ENCODE measurements around the gene TPPP3. TPM values are rescaled to one million over a fixed set of nuclear protein-coding genes. Genes with fewer than 3 reads are reported as not detected.

TPPP3 gene
- total and polyA plus RNA-seq, 2 donors (not counting 1 experiment from before 2014, with no cell fraction given) = 0.31 TPM; not detected in 1

DNA sequence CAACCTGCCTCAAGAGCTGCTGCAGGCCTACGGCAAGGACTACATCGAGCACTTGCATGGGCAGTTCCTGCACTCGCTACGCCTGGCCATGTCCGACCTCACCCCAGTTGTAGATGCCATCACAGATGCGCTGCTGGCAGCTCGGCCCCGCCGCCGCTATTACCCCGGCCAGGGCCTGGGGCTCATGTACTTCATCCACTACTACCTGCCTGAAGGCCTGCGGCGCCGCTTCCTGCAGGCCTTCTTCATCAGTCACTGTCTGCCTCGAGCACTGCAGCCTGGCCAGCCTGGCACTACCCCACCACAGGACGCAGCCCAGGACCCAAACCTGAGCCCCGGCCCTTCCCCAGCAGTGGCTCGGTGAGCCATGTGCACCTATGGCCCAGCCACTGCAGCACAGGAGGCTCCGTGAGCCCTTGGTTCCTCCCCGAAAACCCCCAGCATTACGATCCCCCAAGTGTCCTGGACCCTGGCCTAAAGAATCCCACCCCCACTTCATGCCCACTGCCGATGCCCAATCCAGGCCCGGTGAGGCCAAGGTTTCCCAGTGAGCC lies 43.4 kb upstream of the TPPP3 start:
- CTCF ChIA-PET = no interaction called here
- Histone ChIP-seq H3K27me3 (replicated peaks in 1 of 4; ENCODE audit: control extremely low read depth in 1 of 4, control insufficient read depth in 3 of 4, insufficient read depth in 4 of 4, low read length in 3 of 4) (peaks cover 0 to 3% (median under 1%) of the 10 kb centered on the region in 4 experiments), H3K79me2 (ENCODE audit: control insufficient read depth, insufficient read depth, low read length) (no peaks in the 10 kb centered on the region), H3K27ac (ENCODE audit: low read length in 2 of 2) (no peak overlapping the region), H4K20me1 (ENCODE audit: control insufficient read depth, insufficient read depth, low read length, poor library complexity, severe bottlenecking) (peaks cover 4% of the 10 kb centered on the region), H3K4me1 (ENCODE audit: control insufficient read depth in 2 of 2, insufficient read depth in 2 of 2, low read length in 2 of 2) (peaks cover 13 to 21% of the 10 kb centered on the region in 2 donors), H3K4me2 (replicated peaks; ENCODE audit: low read depth, low read length, poor library complexity, severe bottlenecking) (no peak overlapping the region), H3K9ac (ENCODE audit: low read length) (no peak overlapping the region), H3K4me3 (ENCODE audit: control extremely low read depth in 1 of 5, extremely low read depth in 1 of 5, insufficient read depth in 1 of 5, low read depth in 2 of 5, low read length in 4 of 5) (no peak overlapping the region), H3K36me3 (replicated peaks in 1 of 2; ENCODE audit: control extremely low read depth in 1 of 2, control insufficient read depth in 1 of 2, extremely low read depth in 1 of 2, insufficient read depth in 2 of 2, low read length in 1 of 2) (peaks cover 0 to 37% of the 10 kb centered on the region in 2 experiments), H3K9me3 (ENCODE audit: control extremely low read depth in 1 of 3, control insufficient read depth in 2 of 3, insufficient read depth in 1 of 3, low read length in 2 of 3) (no peaks in the 10 kb centered on the region), H2AFZ (ENCODE audit: insufficient read depth, low read depth, low read length, poor library complexity, severe bottlenecking) (no peak overlapping the region)
- peaks cover 30% of the 10 kb centered on the region for H3K4me1 Mint-ChIP-seq
- peaks cover 6% of the 10 kb centered on the region for H3K27me3 Mint-ChIP-seq
- no peaks in the 10 kb centered on the region for H3K9me3 Mint-ChIP-seq (ENCODE audit: insufficient read depth)
- 98% methylated on average over 23 of the region's 23 CpGs for WGBS (ENCODE audit: insufficient coverage)
- H3K27ac Mint-ChIP-seq = peak overlapping the region; percentile 15
- no peak for TF ChIP-seq EZH2 (IDR thresholded peaks at IDR 0.05; ENCODE audit: borderline replicate concordance, insufficient read depth, low read depth, low read length, poor library complexity, severe bottlenecking)
- TF ChIP-seq, protein P1, sequence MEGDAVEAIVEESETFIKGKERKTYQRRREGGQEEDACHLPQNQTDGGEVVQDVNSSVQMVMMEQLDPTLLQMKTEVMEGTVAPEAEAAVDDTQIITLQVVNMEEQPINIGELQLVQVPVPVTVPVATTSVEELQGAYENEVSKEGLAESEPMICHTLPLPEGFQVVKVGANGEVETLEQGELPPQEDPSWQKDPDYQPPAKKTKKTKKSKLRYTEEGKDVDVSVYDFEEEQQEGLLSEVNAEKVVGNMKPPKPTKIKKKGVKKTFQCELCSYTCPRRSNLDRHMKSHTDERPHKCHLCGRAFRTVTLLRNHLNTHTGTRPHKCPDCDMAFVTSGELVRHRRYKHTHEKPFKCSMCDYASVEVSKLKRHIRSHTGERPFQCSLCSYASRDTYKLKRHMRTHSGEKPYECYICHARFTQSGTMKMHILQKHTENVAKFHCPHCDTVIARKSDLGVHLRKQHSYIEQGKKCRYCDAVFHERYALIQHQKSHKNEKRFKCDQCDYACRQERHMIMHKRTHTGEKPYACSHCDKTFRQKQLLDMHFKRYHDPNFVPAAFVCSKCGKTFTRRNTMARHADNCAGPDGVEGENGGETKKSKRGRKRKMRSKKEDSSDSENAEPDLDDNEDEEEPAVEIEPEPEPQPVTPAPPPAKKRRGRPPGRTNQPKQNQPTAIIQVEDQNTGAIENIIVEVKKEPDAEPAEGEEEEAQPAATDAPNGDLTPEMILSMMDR (IDR thresholded peaks at IDR 0.05) = no peak
- no peak for ATAC-seq (ENCODE audit: low read depth)
- intact Hi-C loops (cut with micrococcal nuclease) = no loop called here
- no peak overlapping the region for H3K4me3 Mint-ChIP-seq
- DNase-seq = no peak
- POLR2A ChIA-PET = interaction anchor here (0.6 kb wide), 1 partner anchor 501 kb away, joined by 5 read pairs; no protein-coding TSS in a partner anchor

DNA sequence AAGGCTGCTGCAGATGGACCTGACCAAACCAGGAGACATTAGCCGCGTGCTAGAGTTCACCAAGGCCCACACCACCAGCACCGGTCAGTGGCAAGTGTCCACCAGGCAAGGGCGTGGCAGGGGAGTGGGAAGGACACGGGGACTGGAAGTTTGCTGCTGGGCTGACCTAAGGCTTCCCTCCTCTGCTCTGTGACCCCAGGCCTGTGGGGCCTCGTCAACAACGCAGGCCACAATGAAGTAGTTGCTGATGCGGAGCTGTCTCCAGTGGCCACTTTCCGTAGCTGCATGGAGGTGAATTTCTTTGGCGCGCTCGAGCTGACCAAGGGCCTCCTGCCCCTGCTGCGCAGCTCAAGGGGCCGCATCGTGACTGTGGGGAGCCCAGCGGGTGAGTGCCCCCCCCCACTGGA lies 42.5 kb upstream of the TPPP3 start:
- Mint-ChIP-seq H3K9me3 (ENCODE audit: insufficient read depth) (no peaks in the 10 kb centered on the region), H3K4me3 (no peak overlapping the region), H3K27ac (peak overlapping the region; percentile 53), H3K4me1 (peaks cover 34% of the 10 kb centered on the region), H3K27me3 (peaks cover 9% of the 10 kb centered on the region)
- Histone ChIP-seq H3K79me2 (ENCODE audit: control insufficient read depth, insufficient read depth, low read length) (no peaks in the 10 kb centered on the region), H3K27ac (ENCODE audit: low read length in 2 of 2) (no peak overlapping the region), H2AFZ (ENCODE audit: insufficient read depth, low read depth, low read length, poor library complexity, severe bottlenecking) (no peak overlapping the region), H3K9ac (ENCODE audit: low read length) (no peak overlapping the region), H3K27me3 (replicated peaks in 1 of 4; ENCODE audit: control extremely low read depth in 1 of 4, control insufficient read depth in 3 of 4, insufficient read depth in 4 of 4, low read length in 3 of 4) (peaks cover 0 to 7% (median 3%) of the 10 kb centered on the region in 4 experiments), H3K9me3 (ENCODE audit: control extremely low read depth in 1 of 3, control insufficient read depth in 2 of 3, insufficient read depth in 1 of 3, low read length in 2 of 3) (no peaks in the 10 kb centered on the region), H3K4me3 (ENCODE audit: control extremely low read depth in 1 of 5, extremely low read depth in 1 of 5, insufficient read depth in 1 of 5, low read depth in 2 of 5, low read length in 4 of 5) (no peak overlapping the region), H3K4me1 (ENCODE audit: control insufficient read depth in 2 of 2, insufficient read depth in 2 of 2, low read length in 2 of 2) (peaks cover 18 to 26% of the 10 kb centered on the region in 2 donors), H3K36me3 (replicated peaks in 1 of 2; ENCODE audit: control extremely low read depth in 1 of 2, control insufficient read depth in 1 of 2, extremely low read depth in 1 of 2, insufficient read depth in 2 of 2, low read length in 1 of 2) (peaks cover 0 to 29% of the 10 kb centered on the region in 2 experiments), H3K4me2 (replicated peaks; ENCODE audit: low read depth, low read length, poor library complexity, severe bottlenecking) (peak overlapping the region; percentile 22), H4K20me1 (ENCODE audit: control insufficient read depth, insufficient read depth, low read length, poor library complexity, severe bottlenecking) (no peaks in the 10 kb centered on the region)
- ChIA-PET CTCF (interaction anchor here (0.6 to 1.8 kb wide), 2 partner anchors 12 to 460 kb away, joined by 3 to 5 read pairs; no protein-coding TSS in a partner anchor), POLR2A (interaction anchor here (0.5 to 0.6 kb wide), 2 partner anchors 282 to 1875 kb away, joined by 3 read pairs; no protein-coding TSS in a partner anchor)
- no peak for ATAC-seq (ENCODE audit: low read depth)
- TF ChIP-seq, protein P1 (IDR thresholded peaks at IDR 0.05) = no peak
- no peak for TF ChIP-seq EZH2 (IDR thresholded peaks at IDR 0.05; ENCODE audit: borderline replicate concordance, insufficient read depth, low read depth, low read length, poor library complexity, severe bottlenecking)
- 93% methylated on average over 14 of the region's 16 CpGs for WGBS (ENCODE audit: insufficient coverage)
- no peak for DNase-seq
- intact Hi-C loops (cut with micrococcal nuclease) = no loop called here

All from B cell (primary cell).